GM12872 (cell line): ENCODE measurements around the gene CSTPP1.

Experiments used
- CTCF ChIP-seq: IDR thresholded peaks from 3 replicates; pipeline ENCODE4 v1.5.1; 2011; ENCODE audit warnings: low read depth, mild to moderate bottlenecking, low read length, moderate library complexity; ENCODE audit not compliant: insufficient read depth

Gene CSTPP1

DNA sequence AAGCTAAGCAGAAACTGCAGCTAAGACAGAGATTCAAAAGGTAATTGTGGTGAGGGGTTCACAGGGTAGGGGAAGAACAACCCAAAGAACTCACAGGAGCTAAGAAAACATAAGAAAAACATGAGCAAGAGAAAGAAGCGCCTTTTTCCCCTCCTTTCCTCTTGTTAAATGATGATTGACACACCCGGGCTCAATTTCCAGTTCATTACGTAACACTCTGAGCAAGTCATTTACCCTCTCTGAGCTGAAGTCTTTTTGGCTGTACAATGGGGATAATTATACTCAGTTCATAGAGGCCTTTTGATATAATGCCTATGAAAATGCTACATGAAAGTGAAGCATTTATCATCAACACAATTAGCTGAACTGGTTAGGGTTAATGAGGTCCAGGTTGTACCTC lies 35.4 kb upstream of the CSTPP1 start:
- no peak for TF ChIP-seq CTCF

DNA sequence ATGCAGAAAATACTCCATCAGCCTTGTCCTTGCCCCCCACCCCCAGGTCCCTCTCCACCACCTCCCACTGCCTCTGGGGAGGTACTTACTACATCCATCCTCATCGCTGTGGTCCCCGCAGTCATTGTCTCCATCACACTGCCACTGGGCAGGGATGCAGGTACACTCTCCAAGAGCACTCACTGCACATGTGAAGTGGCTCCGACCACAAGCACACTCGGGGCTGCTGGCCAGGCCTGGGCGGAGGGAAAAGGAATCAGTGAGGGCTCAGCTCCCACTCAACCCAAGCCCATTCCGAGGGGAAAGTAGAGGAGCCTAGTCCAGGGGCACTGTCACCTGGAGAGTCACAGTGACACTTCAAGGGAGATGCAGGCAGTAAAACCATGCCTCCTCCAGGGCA lies 33.9 kb upstream of the CSTPP1 start:
- no peak for TF ChIP-seq CTCF

- TF ChIP-seq CTCF, result no peak
Measured at GRCh38 chr11:46903846-46904245, 32.7 kb upstream of the CSTPP1 start.

DNA sequence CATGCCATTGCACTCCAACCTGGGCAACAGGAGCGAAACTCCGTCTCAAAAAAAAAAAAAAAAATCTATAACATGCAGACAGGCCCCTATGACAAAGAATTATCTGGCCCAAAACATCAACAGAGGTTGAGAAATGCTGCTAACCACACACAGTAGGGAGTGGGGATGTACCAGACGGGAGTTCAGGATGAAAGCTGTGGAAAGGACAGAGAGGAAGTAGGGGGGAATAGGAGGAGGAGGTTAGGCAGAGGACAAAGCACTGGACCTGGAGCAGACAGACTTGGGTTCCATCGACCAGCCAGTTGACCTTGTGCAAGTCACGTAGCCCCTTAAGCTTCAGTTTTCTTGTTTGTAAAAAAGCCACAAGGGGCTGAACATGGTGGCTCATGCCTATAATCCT lies 30.8 kb upstream of the CSTPP1 start:
- no peak for TF ChIP-seq CTCF

- TF ChIP-seq CTCF, result no peak
Measured at GRCh38 chr11:46906609-46907041, 29.9 kb upstream of the CSTPP1 start.

GRCh38 chr11:46907606-46908005 lies 29.0 kb upstream of the CSTPP1 start:
- no peak for TF ChIP-seq CTCF

DNA sequence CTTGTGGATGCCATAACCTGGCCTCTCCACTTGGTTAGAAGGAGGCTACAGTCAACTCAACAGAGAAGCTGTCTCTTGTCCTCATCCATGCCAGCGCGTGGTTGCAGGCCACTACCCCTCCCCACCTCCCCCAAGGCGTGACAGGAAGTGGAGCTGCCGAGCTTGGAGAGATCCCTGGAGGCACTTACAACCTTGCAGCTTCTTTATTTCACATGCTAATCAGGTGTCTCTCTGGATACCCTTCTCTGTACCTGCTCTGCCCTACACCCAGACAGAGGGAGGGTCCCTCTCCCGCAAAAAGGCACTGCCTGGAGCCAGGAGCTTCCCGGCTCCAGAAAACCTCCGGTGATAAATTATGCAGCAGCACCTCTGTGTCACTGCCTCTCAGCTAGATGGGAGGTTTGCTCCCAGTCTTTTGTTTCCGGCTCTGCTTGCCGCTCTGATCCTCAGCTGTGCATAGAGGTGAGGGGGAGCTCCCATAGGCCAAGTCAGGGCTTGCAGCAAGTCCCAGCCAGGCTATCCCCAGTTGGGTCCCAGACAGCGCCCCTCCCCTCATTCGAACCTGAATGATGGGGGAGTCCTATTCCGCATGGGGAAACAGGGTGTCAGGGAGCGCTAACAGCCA lies 23.9 kb upstream of the CSTPP1 start:
- no peak for TF ChIP-seq CTCF

- TF ChIP-seq CTCF, result no peak
Measured at GRCh38 chr11:46913484-46913883, 23.1 kb upstream of the CSTPP1 start.
